ENCODE results near the gene DNASE1.

- TF ChIP-seq CTCF (IDR thresholded peaks at IDR 0.05) (no peak), EP300 (IDR thresholded peaks at IDR 0.05) (no peak), POLR2A (IDR thresholded peaks at IDR 0.05) (no peak), POLR2AphosphoS5 (IDR thresholded peaks at IDR 0.05) (no peak)
Observed at GRCh38 chr16:3640632-3641501, 13.6 kb upstream of the DNASE1 start.

Data from stomach (tissue), 4 donors.